GM23338 (cell line): Measurements from ENCODE around the gene TRIM27. TPM values are rescaled to one million over a fixed set of nuclear protein-coding genes. Genes with fewer than 3 reads are reported as not detected.

ENCODE experiments used
- ATAC-seq: fragments of 200-7000 bp; cut with Tn5 transposase; 3 replicates; pipeline ENCODE4 v1.9.1; 2020
- DNase-seq: peaks from one replicate; pipeline ENCODE4 v3.0.0-alpha.2; 2015; ENCODE audit warnings: low spot score
- H2AFZ ChIP-seq: fragments of 200-600 bp; sonication (generic); 2 replicates; pipeline ENCODE4 v1.8.0; 2016; ENCODE audit warnings: antibody characterized with exemption, mild to moderate bottlenecking, moderate library complexity
- H3F3A ChIP-seq: fragments of 200-600 bp; sonication (generic); replicated peaks from 2 replicates; pipeline ENCODE4 v1.8.0; 2017; ENCODE audit warnings: antibody characterized with exemption, mixed run types, low read depth
- H3K27ac ChIP-seq: fragments of 200-600 bp; sonication (generic); 2 replicates; pipeline ENCODE4 v1.6.1; 2016; ENCODE audit warnings: low read depth
- H3K27me3 ChIP-seq: fragments of 200-600 bp; sonication (generic); 2 replicates; pipeline ENCODE4 v1.8.0; 2016; ENCODE audit warnings: mild to moderate bottlenecking, mixed run types, moderate library complexity; ENCODE audit not compliant: insufficient read depth
- H3K36me3 ChIP-seq: fragments of 200-600 bp; sonication (generic); 2 replicates; pipeline ENCODE4 v1.8.0; 2016; ENCODE audit warnings: mild to moderate bottlenecking; ENCODE audit not compliant: insufficient read depth
- H3K4me1 ChIP-seq: fragments of 200-600 bp; sonication (generic); 2 replicates; pipeline ENCODE4 v1.8.0; 2016; ENCODE audit warnings: mild to moderate bottlenecking, moderate library complexity; ENCODE audit not compliant: insufficient read depth
- H3K4me2 ChIP-seq: fragments of 200-600 bp; sonication (generic); 2 replicates; pipeline ENCODE4 v1.7.1; 2017; ENCODE audit warnings: mixed run types
- H3K4me3 ChIP-seq: fragments of 200-600 bp; sonication (generic); 2 replicates; pipeline ENCODE4 v1.6.1; 2016; ENCODE audit warnings: mixed run types
- H3K79me2 ChIP-seq: fragments of 200-600 bp; sonication (generic); replicated peaks from 2 replicates; pipeline ENCODE4 v1.8.0; 2017; ENCODE audit warnings: mild to moderate bottlenecking; ENCODE audit not compliant: insufficient read depth
- H3K9me2 ChIP-seq: fragments of 200-600 bp; sonication (generic); 2 replicates; pipeline ENCODE4 v1.8.0; 2017; ENCODE audit not compliant: insufficient read depth
- H4K20me1 ChIP-seq: fragments of 200-600 bp; sonication (generic); replicated peaks from 2 replicates; pipeline ENCODE4 v1.8.0; 2017; ENCODE audit warnings: mild to moderate bottlenecking; ENCODE audit not compliant: insufficient read depth
- H3K27ac Mint-ChIP-seq: 2 replicates; pipeline ENCODE4 v1.8.0; 2020; ENCODE audit warnings: inconsistent platforms, mild to moderate bottlenecking, moderate library complexity, mixed read lengths
- H3K27me3 Mint-ChIP-seq: 3 replicates; pipeline ENCODE4 v1.8.0; 2022; ENCODE audit warnings: low read depth, mild to moderate bottlenecking, moderate library complexity, mixed read lengths, inconsistent platforms; ENCODE audit not compliant: insufficient read depth, poor library complexity
- H3K36me3 Mint-ChIP-seq: 3 replicates; pipeline ENCODE4 v1.8.0; 2021; ENCODE audit warnings: low read depth, mild to moderate bottlenecking, inconsistent platforms, moderate library complexity, mixed read lengths
- H3K4me1 Mint-ChIP-seq: 3 replicates; pipeline ENCODE4 v1.8.0; 2020; ENCODE audit warnings: mild to moderate bottlenecking, inconsistent platforms, mixed read lengths
- H3K4me3 Mint-ChIP-seq: 3 replicates; pipeline ENCODE4 v1.8.0; 2021; ENCODE audit warnings: moderate library complexity, mild to moderate bottlenecking, inconsistent platforms, mixed read lengths
- H3K9me3 Mint-ChIP-seq: 3 replicates; pipeline ENCODE4 v1.8.0; 2020; ENCODE audit warnings: moderate library complexity, mild to moderate bottlenecking, inconsistent platforms, mixed read lengths
- CREB1 ChIP-seq: fragments of 250-450 bp; sonication (Bioruptor Pico); IDR thresholded peaks from 2 replicates; pipeline ENCODE4 v1.5.0; 2020; ENCODE audit warnings: low read depth, mild to moderate bottlenecking, moderate library complexity
- EZH2 ChIP-seq: fragments of 200-600 bp; sonication (generic); IDR thresholded peaks from one replicate; pipeline ENCODE4 v1.8.0; 2017; ENCODE audit warnings: antibody characterized with exemption, mild to moderate bottlenecking, low read depth; ENCODE audit not compliant: unreplicated experiment
- EZH2phosphoT487 ChIP-seq: fragments of 200-600 bp; sonication (generic); IDR thresholded peaks from one replicate; pipeline ENCODE4 v1.8.1; 2018; ENCODE audit warnings: antibody characterized with exemption; ENCODE audit not compliant: unreplicated experiment
- NANOG ChIP-seq: IDR thresholded peaks from 2 replicates; pipeline ENCODE4 v1.6.1; 2016; ENCODE audit warnings: antibody characterized with exemption, borderline replicate concordance
- POLR2AphosphoS5 ChIP-seq: IDR thresholded peaks from 2 replicates; pipeline ENCODE4 v1.6.1; 2016; ENCODE audit warnings: antibody characterized with exemption, low read depth
- STAT1 ChIP-seq: IDR thresholded peaks from one replicate; pipeline ENCODE4 v1.6.1; 2016; ENCODE audit warnings: antibody characterized with exemption; ENCODE audit not compliant: unreplicated experiment
- ZNF114 ChIP-seq: fragments of 250-450 bp; sonication (Bioruptor Pico); IDR thresholded peaks from 2 replicates; pipeline ENCODE4 v1.5.0; 2020; ENCODE audit warnings: mild to moderate bottlenecking, moderate library complexity
- ZNF331 ChIP-seq: fragments of 250-450 bp; sonication (Bioruptor Pico); IDR thresholded peaks from 2 replicates; pipeline ENCODE4 v1.5.0; 2020; ENCODE audit warnings: low read depth, mild to moderate bottlenecking, moderate library complexity
- polyA plus RNA-seq: library from polyadenylated mRNA; unstranded; fragments of >200 nt; fragmentation: Nextera tagmentation; extraction: Ambion mirVana; gene quantifications from 2 replicates; pipeline ENCODE4 v1.2.1, GENCODE V29; 2016
- total RNA-seq: library from RNA; depleted of rRNA; stranded (reverse); fragments of >200 nt; shearing (Covaris generic); gene quantifications from 2 replicates; pipeline ENCODE4 v1.2.3, GENCODE V29; 2014
- TF ChIP-seq, protein P1 (sequence below): IDR thresholded peaks from 2 replicates; pipeline ENCODE4 v1.6.1; 2016; ENCODE audit warnings: antibody characterized with exemption
- TF ChIP-seq, protein P2 (sequence below): IDR thresholded peaks from one replicate; pipeline ENCODE4 v1.6.1; 2018; ENCODE audit warnings: antibody characterized with exemption; ENCODE audit not compliant: unreplicated experiment
- TF ChIP-seq, protein P3 (sequence below), 2 experiments: fragments of 200-600 bp in 1 of 2; sonication (generic) in 1 of 2; conservative IDR thresholded peaks; 2 replicates each; pipeline versions ENCODE4 v1.5.1 to v1.6.1; 2016 to 2017; ENCODE audit warnings: antibody characterized with exemption in 2 of 2, low read depth in 2 of 2, mild to moderate bottlenecking in 2 of 2, moderate library complexity in 1 of 2

TRIM27 gene
- total and polyA plus RNA-seq, 2 experiments from 2014 or later, result 43.1 to 127 TPM

DNA sequence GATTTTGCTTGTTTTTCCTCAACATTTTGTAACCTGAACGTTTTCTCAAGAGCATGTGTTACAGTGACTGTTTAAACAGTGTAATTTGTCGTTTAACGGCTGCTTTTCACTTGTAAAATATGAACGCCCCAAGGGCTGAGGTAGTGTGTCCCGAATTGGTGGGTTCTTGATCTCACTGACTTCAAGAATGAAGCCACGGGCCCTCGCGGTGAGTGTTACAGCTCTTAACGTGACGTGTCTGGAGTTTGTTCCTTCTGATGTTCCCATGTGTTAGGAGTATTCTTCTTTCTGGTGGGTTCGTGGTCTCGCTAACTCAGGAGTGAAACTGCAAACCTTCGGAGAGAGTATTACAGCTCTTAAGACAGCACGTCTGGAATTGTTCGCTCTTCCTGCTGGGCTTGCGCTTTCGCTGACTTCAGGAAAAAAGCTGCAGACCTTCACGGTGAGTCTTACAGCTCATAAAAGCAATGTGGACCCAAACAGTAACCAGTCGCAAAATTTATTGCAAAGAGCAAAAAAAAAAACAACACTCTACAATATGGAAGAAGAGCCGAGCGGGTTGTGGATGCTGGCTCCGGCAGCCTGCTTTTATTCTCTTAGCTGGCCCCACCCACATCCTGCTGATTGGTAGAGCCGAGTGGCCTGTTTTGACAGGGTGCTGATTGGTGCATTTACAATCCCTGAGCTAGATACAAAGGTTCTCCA is 25.1 kb upstream of the TRIM27 start (continued):
- TF ChIP-seq, protein P1, sequence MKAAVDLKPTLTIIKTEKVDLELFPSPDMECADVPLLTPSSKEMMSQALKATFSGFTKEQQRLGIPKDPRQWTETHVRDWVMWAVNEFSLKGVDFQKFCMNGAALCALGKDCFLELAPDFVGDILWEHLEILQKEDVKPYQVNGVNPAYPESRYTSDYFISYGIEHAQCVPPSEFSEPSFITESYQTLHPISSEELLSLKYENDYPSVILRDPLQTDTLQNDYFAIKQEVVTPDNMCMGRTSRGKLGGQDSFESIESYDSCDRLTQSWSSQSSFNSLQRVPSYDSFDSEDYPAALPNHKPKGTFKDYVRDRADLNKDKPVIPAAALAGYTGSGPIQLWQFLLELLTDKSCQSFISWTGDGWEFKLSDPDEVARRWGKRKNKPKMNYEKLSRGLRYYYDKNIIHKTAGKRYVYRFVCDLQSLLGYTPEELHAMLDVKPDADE, result no peak
- TF ChIP-seq EZH2 (no peak), STAT1 (no peak), NANOG (no peak), POLR2AphosphoS5 (no peak), ZNF331 (CRISPR knock-in tag) (no peak), EZH2phosphoT487 (no peak)
- TF ChIP-seq, protein P2, sequence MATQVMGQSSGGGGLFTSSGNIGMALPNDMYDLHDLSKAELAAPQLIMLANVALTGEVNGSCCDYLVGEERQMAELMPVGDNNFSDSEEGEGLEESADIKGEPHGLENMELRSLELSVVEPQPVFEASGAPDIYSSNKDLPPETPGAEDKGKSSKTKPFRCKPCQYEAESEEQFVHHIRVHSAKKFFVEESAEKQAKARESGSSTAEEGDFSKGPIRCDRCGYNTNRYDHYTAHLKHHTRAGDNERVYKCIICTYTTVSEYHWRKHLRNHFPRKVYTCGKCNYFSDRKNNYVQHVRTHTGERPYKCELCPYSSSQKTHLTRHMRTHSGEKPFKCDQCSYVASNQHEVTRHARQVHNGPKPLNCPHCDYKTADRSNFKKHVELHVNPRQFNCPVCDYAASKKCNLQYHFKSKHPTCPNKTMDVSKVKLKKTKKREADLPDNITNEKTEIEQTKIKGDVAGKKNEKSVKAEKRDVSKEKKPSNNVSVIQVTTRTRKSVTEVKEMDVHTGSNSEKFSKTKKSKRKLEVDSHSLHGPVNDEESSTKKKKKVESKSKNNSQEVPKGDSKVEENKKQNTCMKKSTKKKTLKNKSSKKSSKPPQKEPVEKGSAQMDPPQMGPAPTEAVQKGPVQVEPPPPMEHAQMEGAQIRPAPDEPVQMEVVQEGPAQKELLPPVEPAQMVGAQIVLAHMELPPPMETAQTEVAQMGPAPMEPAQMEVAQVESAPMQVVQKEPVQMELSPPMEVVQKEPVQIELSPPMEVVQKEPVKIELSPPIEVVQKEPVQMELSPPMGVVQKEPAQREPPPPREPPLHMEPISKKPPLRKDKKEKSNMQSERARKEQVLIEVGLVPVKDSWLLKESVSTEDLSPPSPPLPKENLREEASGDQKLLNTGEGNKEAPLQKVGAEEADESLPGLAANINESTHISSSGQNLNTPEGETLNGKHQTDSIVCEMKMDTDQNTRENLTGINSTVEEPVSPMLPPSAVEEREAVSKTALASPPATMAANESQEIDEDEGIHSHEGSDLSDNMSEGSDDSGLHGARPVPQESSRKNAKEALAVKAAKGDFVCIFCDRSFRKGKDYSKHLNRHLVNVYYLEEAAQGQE, result no peak
- TF ChIP-seq, protein P3, sequence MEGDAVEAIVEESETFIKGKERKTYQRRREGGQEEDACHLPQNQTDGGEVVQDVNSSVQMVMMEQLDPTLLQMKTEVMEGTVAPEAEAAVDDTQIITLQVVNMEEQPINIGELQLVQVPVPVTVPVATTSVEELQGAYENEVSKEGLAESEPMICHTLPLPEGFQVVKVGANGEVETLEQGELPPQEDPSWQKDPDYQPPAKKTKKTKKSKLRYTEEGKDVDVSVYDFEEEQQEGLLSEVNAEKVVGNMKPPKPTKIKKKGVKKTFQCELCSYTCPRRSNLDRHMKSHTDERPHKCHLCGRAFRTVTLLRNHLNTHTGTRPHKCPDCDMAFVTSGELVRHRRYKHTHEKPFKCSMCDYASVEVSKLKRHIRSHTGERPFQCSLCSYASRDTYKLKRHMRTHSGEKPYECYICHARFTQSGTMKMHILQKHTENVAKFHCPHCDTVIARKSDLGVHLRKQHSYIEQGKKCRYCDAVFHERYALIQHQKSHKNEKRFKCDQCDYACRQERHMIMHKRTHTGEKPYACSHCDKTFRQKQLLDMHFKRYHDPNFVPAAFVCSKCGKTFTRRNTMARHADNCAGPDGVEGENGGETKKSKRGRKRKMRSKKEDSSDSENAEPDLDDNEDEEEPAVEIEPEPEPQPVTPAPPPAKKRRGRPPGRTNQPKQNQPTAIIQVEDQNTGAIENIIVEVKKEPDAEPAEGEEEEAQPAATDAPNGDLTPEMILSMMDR (conservative IDR thresholded peaks at IDR 0.05; ENCODE audit: low read depth in 2 of 2), result no peak

DNA sequence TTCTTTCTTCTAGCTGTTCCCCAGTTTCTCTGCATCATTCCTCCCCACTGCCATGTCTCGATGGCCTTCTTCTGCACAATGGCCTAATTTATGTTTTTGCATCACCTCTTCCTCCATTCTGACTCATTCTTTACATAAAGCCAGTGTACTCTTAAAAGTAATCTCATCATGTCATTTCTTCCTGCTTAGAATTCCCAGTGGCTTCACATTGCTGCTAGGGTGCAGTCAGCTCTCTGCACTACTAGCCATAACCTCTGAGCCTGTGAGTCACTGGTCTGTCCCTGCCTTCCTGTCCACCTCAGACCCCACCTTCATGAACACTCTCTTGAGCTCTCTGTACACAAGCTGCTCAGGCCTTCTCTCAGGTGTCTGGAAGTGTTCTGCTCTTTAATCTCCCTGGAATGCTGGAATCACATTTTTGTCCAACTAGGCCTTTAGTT is 24.1 kb upstream of the TRIM27 start:
- peaks cover 10% of the 10 kb centered on the region; the same call in 2 of the 3 replicates for H3K36me3 Mint-ChIP-seq
- Histone ChIP-seq H3K9me2 (no peaks in the 10 kb centered on the region), H3K4me3 (no peak overlapping the region), H3K36me3 (no peaks in the 10 kb centered on the region), H3K79me2 (no peaks in the 10 kb centered on the region), H3K27me3 (no peaks in the 10 kb centered on the region), H3K4me2 (no peak overlapping the region), H2AFZ (no peak overlapping the region), H4K20me1 (no peaks in the 10 kb centered on the region), H3F3A (no peaks in the 10 kb centered on the region; the same call in 1 of the 2 replicates), H3K4me1 (peaks cover 10% of the 10 kb centered on the region), H3K27ac (no peak overlapping the region)
- ATAC-seq (no peak), DNase-seq (no peak)
- H3K4me3 Mint-ChIP-seq, result no peak overlapping the region; the same call in 2 of the 3 replicates
- H3K27me3 Mint-ChIP-seq, result peaks cover 29% of the 10 kb centered on the region
- peaks cover 20% of the 10 kb centered on the region for H3K9me3 Mint-ChIP-seq
- H3K4me1 Mint-ChIP-seq, result peaks cover 20% of the 10 kb centered on the region
- H3K27ac Mint-ChIP-seq, result no peak overlapping the region
- TF ChIP-seq ZNF331 (CRISPR knock-in tag) (no peak), CREB1 (CRISPR knock-in tag) (no peak), EZH2phosphoT487 (no peak), ZNF114 (CRISPR knock-in tag) (no peak), POLR2AphosphoS5 (no peak), EZH2 (no peak), NANOG (no peak), STAT1 (no peak)
- TF ChIP-seq, protein P1, result no peak
